SJSA1 (cell line): Measurements from ENCODE around the gene INF2. TPM values are rescaled to one million over a fixed set of nuclear protein-coding genes. Genes with fewer than 3 reads are reported as not detected.

Experiments used
- DNase-seq, 2 experiments: peaks; one replicate each; pipeline ENCODE4 v3.0.0-alpha.2; 2015 to 2020; ENCODE audit warnings: low spot score in 2 of 2, low read depth in 1 of 2
- H3K27ac ChIP-seq: fragments of 250-450 bp; sonication (Bioruptor Pico); 2 replicates; pipeline ENCODE4 v1.5.1; 2020; ENCODE audit warnings: mild to moderate bottlenecking, moderate library complexity
- H3K27me3 ChIP-seq: fragments of 250-450 bp; sonication (Bioruptor Pico); replicated peaks from 2 replicates; pipeline ENCODE4 v1.5.1; 2020; ENCODE audit warnings: mild to moderate bottlenecking, moderate library complexity
- H3K36me3 ChIP-seq: fragments of 250-450 bp; sonication (Bioruptor Pico); 2 replicates; pipeline ENCODE4 v1.5.1; 2020; ENCODE audit warnings: mild to moderate bottlenecking
- H3K4me1 ChIP-seq: fragments of 250-450 bp; sonication (Bioruptor Pico); replicated peaks from 2 replicates; pipeline ENCODE4 v1.6.1; 2021; ENCODE audit warnings: mild to moderate bottlenecking
- H3K4me3 ChIP-seq: fragments of 250-450 bp; sonication (Bioruptor Pico); 2 replicates; pipeline ENCODE4 v1.5.1; 2020; ENCODE audit warnings: mild to moderate bottlenecking
- H3K9me3 ChIP-seq: fragments of 250-450 bp; sonication (Bioruptor Pico); replicated peaks from 2 replicates; pipeline ENCODE4 v1.5.1; 2020; ENCODE audit warnings: mild to moderate bottlenecking
- total RNA-seq: library from RNA; depleted of rRNA; stranded (reverse); fragments of >200 nt; shearing (Covaris generic); gene quantifications from 2 replicates; pipeline ENCODE4 v1.2.3, GENCODE V29; 2014

The INF2 gene
- total RNA-seq, 1 experiment from 2014 or later, result 37.3 TPM

DNA sequence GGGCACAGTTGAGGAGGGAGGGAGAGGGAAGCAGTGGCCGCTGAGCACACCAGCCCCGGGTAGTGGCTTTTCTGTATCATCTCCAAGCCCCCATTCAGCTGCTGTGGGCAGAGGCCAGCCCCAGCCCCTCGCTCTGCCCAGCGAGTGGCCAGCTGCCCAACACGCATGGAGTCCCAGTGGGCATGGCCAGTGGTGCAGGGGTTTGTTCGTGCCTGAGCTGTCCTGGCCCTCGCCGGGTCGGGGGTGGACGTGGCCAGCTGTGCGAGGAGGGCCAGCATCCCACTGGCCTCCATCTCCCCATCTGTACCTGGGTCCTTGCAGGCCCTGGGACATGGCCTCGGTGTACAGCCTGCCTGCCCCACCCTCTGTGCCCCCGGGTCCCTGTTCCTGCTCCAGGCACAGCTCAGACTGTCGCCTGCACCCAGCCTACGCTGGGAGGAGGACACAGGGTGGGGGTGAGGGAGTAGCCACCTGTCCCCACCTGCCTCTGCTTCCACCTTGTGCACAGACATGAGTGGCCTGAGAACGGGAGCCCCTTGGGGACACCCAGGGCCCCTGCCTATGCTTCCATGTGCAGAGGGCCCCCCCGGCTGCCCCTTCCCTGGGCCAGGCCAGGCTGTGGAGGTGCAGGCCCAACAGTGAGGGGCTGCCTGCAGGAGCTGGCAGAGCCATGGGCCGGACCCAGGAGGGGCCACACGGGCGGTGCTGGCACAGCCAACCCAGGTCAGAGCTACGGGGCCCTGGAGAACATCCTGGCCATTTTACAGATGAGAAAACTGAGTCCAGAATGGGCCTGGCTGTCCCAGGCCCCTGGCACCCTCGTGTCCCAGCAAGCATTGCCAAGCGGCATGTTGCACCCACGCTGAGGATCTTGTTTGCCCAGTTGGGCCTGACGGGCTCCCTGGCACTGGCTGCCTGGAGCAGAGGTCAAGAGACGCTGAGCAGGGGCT, 4.3 kb downstream of the INF2 start:
- DNase-seq, result no peak
- Histone ChIP-seq H3K9me3 (no peaks in the 10 kb centered on the region), H3K4me1 (peaks cover 31% of the 10 kb centered on the region), H3K27ac (no peak overlapping the region), H3K27me3 (no peaks in the 10 kb centered on the region), H3K4me3 (no peak overlapping the region), H3K36me3 (peaks cover 83% of the 10 kb centered on the region)

DNA sequence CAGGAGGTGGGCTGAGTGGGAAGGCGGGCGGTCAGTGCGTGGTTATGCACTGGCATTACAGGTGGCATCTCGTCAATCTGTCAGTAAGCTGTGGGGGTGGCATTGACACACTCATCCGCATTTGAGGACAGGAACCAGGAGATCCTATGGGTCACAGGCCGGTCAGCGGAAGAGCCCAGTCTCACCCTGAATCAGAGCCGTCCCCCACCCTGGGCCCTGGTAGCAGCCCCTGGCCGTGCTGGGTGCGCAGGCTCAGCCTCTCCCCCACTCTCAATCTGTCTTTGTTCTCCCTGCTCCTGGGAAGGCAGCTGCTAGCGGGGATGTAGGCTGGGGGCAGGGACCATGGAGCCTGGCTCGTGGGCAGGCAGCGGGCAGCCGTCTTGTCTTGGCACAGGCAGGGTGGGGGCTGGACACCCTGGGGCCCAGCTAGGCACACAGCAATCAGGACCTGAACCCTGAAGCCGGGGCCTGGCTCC, 5.1 kb downstream of the INF2 start:
- H3K27ac ChIP-seq, result no peak overlapping the region
- no peak overlapping the region for H3K4me3 ChIP-seq
- no peak for DNase-seq
- no peaks in the 10 kb centered on the region for H3K9me3 ChIP-seq
- H3K36me3 ChIP-seq, result peaks cover 90% of the 10 kb centered on the region
- H3K27me3 ChIP-seq, result no peaks in the 10 kb centered on the region
- peaks cover 25% of the 10 kb centered on the region for H3K4me1 ChIP-seq

DNA sequence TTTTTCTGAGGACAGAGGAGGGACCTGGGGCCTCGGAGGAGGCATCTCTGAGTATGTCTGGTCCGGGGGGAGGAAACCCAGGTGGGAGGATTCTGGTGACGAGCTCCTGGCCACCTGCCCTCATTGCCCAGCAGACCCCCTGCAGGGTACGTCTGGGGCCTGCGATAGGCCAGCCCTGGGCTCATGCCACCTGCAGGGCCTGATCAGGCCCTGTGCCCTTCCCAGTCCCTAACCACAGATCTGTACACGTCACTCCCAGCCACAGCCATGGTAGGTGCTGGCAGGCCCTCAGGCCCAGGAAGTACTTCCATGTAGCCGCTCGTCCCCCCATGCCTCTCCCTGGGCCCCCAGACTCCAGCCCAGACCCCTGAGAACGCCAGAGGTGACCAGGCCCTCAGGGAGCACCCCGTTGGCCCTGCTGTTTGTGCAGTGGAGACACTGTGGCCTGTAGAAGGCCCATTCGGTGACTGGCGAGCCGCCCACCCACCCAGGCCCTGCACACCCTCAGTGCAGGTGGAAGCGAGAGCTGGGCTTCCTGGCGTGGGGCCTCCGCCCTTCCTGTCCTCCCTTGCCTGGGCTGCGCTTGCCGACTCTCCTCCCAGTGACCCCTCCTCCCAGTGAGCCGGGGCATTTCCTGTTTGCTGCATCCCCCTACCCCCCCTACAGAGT, 5.7 kb downstream of the INF2 start:
- no peaks in the 10 kb centered on the region for H3K27me3 ChIP-seq
- H3K9me3 ChIP-seq, result no peaks in the 10 kb centered on the region
- no peak overlapping the region for H3K4me3 ChIP-seq
- peaks cover 22% of the 10 kb centered on the region for H3K4me1 ChIP-seq
- H3K36me3 ChIP-seq, result peaks cover 84% of the 10 kb centered on the region
- no peak for DNase-seq
- H3K27ac ChIP-seq, result no peak overlapping the region

DNA sequence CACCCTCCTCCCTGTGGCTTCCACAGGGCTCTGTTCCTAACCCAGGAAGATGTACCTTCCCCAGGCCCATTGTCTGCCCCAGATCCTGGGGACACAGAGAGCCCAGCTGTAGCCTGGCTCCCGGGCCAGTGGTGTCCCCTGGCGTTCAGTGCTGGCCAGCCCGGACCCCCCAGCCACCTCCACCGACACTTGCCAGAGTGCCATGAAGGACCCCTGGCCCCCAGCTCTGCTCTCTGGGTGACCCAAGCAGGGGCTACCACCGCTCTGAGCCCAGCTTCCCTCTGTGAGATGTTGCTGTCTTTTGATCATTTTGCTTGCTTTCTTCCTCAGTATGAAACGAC, 6.2 kb downstream of the INF2 start:
- DNase-seq, result no peak
- Histone ChIP-seq H3K9me3 (no peaks in the 10 kb centered on the region), H3K27ac (no peak overlapping the region), H3K4me1 (peaks cover 16% of the 10 kb centered on the region), H3K4me3 (no peak overlapping the region), H3K27me3 (no peaks in the 10 kb centered on the region), H3K36me3 (peaks cover 79% of the 10 kb centered on the region)

DNA sequence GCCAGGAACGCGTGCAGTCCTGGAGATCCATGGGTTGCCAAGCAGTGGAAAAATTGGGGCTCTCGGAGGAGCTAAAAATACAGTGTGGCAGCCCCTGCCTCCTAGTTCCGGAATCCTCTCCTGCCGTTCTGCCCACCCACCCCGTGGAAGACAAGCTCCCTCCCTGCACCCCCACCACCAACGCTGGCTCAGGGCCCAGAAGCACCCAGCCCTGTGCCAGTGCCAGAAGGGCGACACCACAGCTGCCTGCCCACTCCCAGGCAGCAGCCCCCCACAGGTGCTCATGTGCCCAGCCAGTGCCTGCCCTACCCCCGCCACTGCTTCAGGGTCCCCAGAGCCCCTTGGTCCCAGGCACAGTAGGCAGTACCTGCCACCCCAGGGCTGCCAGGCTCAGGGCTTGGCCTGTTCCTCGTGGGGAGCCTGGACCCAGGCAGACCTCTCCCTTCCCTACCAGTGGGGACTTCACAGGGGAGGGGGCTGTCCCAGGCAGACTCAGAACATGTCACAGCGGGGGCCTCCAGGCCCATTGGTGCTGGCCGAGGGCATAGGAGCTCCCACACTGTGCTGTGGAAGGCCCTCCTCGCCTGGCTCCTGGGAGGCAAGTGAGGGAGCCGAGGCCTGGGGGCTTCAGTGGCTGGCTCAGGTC, 7.4 kb downstream of the INF2 start:
- Histone ChIP-seq H3K36me3 (peaks cover 77% of the 10 kb centered on the region), H3K9me3 (no peaks in the 10 kb centered on the region), H3K4me3 (no peak overlapping the region), H3K27me3 (no peaks in the 10 kb centered on the region), H3K4me1 (peaks cover 5% of the 10 kb centered on the region; the same call in 1 of the 2 replicates), H3K27ac (no peak overlapping the region)
- no peak for DNase-seq

DNA sequence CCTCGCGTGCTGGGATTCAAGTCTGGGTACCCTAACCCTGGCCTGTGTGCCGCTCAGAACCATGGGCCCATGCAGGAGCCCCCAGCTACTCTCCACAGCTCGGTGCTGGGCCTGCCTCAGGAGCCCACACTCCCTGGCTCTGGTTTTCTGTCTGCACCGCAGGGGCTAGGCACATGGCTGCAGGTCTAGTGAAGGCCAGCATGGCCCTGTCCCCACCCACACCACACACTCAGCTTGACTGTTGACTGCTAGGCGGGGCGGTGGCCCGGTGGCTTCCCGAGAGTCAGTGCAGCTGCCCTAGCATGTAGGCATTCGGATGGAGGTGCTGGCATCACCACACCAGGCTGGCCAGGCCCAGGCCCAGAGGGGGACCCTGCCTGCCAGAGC, 7.9 kb downstream of the INF2 start:
- H3K27me3 ChIP-seq, result no peaks in the 10 kb centered on the region
- no peak overlapping the region for H3K4me3 ChIP-seq
- 0 out of 2 replicates have a peak, but pooled peaks cover 5% of the 10 kb centered on the region for H3K4me1 ChIP-seq
- no peaks in the 10 kb centered on the region for H3K9me3 ChIP-seq
- no peak overlapping the region for H3K27ac ChIP-seq
- DNase-seq, result no peak
- H3K36me3 ChIP-seq, result peaks cover 76% of the 10 kb centered on the region

DNA sequence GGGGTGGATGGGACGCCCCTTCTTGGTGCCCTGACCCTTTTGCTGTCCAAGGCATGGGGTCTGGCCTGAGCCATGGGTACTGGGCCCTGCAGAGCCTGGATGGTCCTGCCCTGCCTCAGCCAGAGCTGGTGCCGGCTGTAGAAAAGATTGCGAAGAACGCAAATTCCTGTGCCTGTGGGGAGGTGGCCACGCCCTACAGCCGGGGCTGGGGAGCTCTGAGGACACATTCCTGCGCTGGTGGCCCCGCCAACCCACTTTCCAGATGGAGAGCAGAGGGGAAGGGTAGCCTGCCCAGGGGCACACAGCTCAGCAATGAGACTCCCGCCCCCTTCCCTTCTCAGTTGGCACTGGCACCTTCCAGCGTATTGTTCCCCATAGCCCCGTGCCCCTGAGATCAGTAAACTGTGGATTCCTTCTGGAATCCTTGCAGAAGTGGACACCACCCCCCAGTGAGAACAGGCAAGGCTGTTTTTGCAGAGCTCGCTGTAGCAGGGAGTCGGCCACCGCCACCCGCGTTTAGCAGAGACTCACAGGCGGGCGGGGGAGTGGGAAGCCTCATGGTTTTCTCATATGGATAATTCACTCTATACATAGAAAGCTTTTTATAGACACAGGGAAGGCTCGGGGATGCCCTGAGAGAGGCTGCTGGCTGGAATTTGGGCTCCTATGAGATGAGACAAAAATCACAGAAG, 8.6 kb downstream of the INF2 start:
- no peak for DNase-seq
- 0 out of 2 replicates have a peak, but pooled peaks cover 5% of the 10 kb centered on the region for H3K4me1 ChIP-seq

DNA sequence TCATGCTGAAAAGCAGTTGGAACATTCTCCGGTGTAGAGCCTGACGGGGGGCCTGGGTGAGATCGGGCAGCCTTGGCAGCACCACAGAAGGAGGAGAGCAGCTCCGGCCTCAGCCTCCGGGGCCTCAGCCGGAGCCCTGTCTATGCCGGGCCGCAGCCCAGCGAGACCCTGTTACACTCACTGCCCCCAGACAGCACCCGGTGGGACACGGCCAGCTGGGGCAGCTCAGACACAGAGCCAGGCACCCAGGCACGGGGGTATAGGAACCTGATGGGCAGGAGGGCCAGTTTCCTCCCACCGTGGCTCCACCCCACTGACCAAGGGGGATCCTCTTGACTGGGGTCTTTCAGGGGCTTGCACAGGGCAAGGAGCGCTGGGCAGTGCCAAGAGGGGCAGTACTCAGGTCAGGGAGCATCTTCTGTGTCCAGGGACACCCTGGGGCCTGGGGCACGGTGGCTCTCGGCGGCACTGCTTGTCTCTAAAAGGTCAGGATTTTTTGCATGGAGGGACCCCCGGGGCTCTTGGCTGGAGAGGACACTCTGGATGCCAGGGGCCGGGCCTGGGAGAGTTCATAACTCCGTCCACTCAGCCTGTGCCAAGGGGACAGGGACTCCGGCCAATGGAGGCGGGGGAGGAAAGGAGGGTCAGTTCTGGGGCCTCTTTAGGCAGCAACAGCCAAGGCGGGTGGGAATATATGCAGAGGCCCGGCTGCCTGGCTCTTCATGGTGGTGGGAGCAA, 9.4 kb downstream of the INF2 start:
- DNase-seq, result no peak
- Histone ChIP-seq H3K4me3 (no peak overlapping the region), H3K27me3 (no peaks in the 10 kb centered on the region), H3K4me1 (0 out of 2 replicates have a peak, but pooled peaks cover 5% of the 10 kb centered on the region), H3K27ac (no peak overlapping the region), H3K36me3 (peaks cover 78% of the 10 kb centered on the region), H3K9me3 (no peaks in the 10 kb centered on the region)

More for the DNA sequence above, 8.6 kb downstream of the INF2 start:
- no peak overlapping the region for H3K4me3 ChIP-seq
- no peaks in the 10 kb centered on the region for H3K27me3 ChIP-seq
- H3K36me3 ChIP-seq, result peaks cover 76% of the 10 kb centered on the region
- no peaks in the 10 kb centered on the region for H3K9me3 ChIP-seq
- H3K27ac ChIP-seq, result no peak overlapping the region

DNA sequence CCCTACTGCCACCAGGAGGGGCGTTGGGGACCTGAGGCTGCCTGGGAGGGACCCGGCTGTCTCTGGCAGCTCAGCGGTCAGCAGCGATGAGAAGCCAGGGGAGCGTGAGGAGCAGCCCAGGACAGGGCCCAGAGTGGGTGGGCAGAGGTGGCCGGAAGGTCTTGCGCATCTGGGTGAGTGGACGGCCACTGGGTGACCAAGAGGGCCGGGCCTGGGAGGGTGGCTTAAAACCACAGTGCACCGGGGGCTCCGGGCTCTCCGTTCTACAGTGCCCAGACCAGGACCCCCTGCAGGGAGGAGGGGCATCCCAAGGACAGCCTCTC, 10.0 kb downstream of the INF2 start:
- H3K4me1 ChIP-seq, result 0 out of 2 replicates have a peak, but pooled peaks cover 5% of the 10 kb centered on the region
- H3K9me3 ChIP-seq, result no peaks in the 10 kb centered on the region
- no peak overlapping the region for H3K4me3 ChIP-seq
- no peak overlapping the region for H3K27ac ChIP-seq
- no peaks in the 10 kb centered on the region for H3K27me3 ChIP-seq
- DNase-seq, result no peak
- peaks cover 80% of the 10 kb centered on the region for H3K36me3 ChIP-seq

DNA sequence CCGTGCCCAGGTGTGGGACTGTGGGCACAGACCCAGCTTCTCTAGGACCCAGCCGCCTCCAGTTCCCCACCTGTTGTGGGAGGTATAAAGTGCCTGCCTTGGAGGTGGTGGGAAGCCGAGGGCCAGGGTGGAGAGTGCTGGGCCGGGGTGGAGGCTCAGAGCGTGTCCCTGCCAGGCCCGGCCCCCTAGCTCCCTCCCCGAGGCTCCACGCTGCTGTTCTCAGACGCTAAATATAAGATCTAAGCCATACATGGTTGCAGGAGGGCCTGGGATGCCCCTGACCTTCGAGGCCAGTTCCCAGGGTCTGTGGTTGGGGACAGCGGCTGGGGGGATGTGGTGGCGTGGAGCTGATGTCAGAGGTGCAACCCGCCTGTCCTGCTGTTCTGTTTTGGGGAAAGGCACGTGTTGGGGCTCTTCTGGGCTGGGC, 10.8 kb downstream of the INF2 start:
- peaks cover 80% of the 10 kb centered on the region for H3K36me3 ChIP-seq
- no peak overlapping the region for H3K4me3 ChIP-seq
- H3K4me1 ChIP-seq, result 0 out of 2 replicates have a peak, but pooled peaks cover 5% of the 10 kb centered on the region
- DNase-seq, result no peak
- no peaks in the 10 kb centered on the region for H3K27me3 ChIP-seq
- no peaks in the 10 kb centered on the region for H3K9me3 ChIP-seq
- H3K27ac ChIP-seq, result no peak overlapping the region

DNA sequence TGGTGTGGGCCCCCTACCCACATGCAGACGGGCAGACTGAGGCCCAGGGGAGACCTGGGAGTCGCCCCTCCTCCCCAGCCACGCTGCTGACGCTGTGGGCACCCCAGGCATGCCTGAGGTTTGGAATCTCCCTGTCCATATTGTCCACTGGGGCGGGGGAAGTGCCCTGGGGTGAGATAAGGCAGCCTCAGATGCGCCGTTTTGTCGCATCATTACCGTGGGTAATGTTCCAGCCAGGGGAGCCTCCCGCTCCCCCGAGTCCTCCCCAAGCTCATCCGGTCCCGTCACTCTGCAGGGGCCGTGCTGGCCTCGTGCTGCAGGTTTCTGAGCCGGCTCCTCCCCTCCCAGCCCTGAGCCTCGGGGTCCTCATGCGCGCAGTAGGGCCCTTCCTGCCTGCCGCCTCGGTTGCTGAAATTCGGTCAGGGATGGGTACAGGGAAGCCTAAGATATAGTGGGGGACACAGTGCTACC, 11.4 kb downstream of the INF2 start:
- peaks cover 83% of the 10 kb centered on the region for H3K36me3 ChIP-seq
- H3K9me3 ChIP-seq, result no peaks in the 10 kb centered on the region
- no peaks in the 10 kb centered on the region for H3K27me3 ChIP-seq

DNA sequence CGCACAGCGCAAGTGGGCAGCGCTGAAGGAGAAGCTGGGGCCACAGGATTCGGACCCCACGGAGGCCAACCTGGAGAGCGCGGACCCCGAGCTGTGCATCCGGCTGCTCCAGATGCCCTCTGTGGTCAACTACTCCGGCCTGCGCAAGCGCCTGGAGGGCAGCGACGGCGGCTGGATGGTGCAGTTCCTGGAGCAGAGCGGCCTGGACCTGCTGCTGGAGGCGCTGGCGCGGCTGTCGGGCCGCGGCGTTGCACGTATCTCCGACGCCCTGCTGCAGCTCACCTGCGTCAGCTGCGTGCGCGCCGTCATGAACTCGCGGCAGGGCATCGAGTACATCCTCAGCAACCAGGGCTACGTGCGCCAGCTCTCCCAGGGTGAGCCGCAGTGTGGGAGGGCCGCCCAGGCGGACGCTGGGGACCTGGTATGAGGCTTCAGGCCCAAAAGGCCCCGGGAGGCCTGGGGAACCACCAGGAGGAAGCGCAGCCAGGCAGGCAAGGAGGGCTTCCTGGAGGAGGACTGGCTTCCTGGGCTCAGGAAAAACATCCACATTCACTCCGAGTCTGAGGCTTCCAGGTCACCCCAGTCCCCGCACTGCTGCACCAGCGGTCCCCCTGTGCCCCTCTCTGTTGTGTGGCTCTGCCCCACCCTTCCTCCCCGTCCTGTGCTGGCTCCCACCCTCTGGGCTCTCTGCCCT, 12.1 kb downstream of the INF2 start:
- no peak overlapping the region for H3K27ac ChIP-seq
- H3K27me3 ChIP-seq, result no peaks in the 10 kb centered on the region
- no peak overlapping the region for H3K4me3 ChIP-seq
- DNase-seq, result no peak
- H3K4me1 ChIP-seq, result 0 out of 2 replicates have a peak, but pooled peaks cover 5% of the 10 kb centered on the region
- H3K9me3 ChIP-seq, result no peaks in the 10 kb centered on the region
- peaks cover 83% of the 10 kb centered on the region for H3K36me3 ChIP-seq

More for the DNA sequence above, 11.4 kb downstream of the INF2 start:
- H3K4me3 ChIP-seq, result no peak overlapping the region
- DNase-seq, result no peak
- 0 out of 2 replicates have a peak, but pooled peaks cover 5% of the 10 kb centered on the region for H3K4me1 ChIP-seq
- no peak overlapping the region for H3K27ac ChIP-seq
